LNCAP (cell line): ENCODE data around the gene TLK1.

Source experiments
- TF ChIP-seq, protein P1 (sequence below): fragments of 450-650 bp; IDR thresholded peaks from 2 replicates; pipeline ENCODE4 v1.5.1; 2017; ENCODE audit warnings: mild to moderate bottlenecking

Gene TLK1

DNA sequence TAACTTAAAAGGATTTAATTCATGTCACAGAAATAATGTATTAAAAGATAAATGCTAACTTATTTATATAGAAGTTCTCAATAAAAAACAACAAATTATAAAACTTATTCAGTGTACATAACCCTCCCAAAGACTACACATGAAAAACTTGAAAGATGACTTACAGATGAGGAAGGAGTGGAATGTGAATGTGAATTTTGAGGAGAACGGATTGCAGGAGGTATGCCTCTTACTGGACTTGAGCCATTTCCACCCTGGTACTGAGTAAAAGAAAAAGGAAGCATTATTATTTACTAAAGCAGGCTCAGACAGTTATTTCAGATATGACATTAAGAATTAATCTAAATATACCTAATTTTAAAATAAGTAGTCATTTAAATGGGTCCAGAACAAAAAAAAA lies 104.4 kb downstream of the TLK1 start:
- TF ChIP-seq, protein P1, sequence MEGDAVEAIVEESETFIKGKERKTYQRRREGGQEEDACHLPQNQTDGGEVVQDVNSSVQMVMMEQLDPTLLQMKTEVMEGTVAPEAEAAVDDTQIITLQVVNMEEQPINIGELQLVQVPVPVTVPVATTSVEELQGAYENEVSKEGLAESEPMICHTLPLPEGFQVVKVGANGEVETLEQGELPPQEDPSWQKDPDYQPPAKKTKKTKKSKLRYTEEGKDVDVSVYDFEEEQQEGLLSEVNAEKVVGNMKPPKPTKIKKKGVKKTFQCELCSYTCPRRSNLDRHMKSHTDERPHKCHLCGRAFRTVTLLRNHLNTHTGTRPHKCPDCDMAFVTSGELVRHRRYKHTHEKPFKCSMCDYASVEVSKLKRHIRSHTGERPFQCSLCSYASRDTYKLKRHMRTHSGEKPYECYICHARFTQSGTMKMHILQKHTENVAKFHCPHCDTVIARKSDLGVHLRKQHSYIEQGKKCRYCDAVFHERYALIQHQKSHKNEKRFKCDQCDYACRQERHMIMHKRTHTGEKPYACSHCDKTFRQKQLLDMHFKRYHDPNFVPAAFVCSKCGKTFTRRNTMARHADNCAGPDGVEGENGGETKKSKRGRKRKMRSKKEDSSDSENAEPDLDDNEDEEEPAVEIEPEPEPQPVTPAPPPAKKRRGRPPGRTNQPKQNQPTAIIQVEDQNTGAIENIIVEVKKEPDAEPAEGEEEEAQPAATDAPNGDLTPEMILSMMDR, result no peak

DNA sequence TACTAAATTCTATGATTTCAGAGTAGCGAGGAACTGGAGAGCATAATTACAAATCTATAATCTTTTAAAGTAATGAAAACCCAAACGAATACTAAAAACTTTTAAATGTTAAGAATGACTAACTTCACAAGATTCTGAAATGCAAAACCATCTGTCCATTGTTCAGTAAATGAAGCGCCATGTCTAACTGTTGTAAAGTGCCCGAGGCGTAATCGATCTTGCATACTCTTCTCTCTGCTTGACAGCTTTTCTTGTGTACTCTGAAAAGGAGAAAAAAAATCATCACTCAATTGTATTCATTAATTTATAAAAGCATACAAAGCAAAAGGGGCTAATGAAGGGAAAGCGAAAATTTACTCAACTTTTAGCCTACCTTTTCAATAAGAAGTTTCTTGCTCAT lies 111.0 kb downstream of the TLK1 start:
- TF ChIP-seq, protein P1, result no peak

DNA sequence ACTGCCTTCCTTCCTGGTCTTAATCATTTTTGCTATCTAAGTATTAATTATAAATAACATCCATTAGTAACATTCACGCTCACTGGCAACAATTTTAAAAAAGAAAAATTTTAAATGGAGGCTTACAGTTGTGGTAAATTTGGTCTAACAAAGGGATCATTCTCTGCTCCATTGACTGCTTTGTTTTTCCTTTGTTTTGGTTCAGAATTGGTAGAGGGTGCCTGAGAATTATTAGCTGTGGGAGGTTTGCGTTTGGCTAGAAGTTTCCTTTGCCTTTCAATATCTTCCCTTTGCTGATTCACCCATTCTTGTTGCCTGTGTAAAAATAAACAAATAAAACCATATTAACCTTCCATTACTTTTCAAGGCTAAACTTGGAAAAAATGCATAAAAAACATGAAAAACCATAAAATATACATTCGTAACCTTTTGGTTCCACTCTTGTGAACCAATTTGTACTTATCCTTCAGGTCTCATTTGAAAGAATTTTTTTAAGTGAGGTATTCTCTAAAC lies 114.6 kb downstream of the TLK1 start:
- TF ChIP-seq, protein P1, result no peak

DNA sequence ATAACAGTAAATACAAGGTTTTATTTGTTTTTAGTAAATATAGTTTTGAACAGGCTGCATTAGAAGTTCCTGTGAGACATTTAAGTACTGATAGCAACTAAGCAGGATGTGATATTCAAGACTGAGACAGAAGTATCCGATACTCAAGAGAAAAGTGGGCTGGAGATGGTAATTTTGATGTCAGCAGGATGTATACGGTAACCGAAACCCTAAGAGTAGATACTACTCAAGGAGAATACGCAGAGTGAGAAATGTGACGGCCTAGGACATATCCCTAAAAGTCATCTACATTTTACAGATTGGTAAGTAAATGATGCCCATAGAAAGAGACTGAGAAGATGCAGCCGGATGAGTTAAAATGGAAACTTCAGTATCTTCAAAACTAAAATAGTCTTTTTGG lies 116.3 kb downstream of the TLK1 start:
- TF ChIP-seq, protein P1, result no peak

DNA sequence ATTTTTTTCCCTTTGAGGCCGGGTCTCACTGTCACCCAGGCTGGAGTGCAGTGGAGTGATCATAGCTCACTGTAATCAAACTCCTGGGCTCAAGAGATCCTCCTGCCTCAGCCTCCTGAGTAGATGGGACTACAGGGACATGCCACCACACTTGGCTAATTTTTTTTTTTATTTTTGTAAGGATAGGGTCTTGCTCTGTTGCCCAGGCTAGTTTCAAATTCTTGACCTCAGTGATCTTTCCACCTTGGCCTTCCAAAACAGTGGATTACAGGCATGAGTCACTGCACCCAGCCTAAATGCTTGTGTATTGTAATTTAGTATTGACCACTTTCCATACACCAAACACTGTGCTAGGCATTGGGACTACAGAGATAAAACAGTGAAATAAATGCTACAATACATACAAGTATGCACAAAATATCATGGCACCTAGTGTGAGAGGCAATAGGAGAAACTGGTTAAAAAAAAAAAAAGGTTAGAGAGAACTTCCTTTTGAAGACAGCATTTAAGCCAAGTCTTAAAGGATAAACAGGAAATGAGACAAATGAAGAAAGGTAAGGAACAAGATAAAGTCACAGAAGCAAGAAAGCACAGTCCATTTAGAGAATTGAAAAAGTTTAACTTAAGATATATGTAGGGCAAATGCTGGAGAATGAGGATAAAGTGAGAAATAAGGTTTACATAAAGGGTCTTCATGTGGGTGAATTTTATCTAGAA lies 118.3 kb downstream of the TLK1 start:
- TF ChIP-seq, protein P1, result no peak

DNA sequence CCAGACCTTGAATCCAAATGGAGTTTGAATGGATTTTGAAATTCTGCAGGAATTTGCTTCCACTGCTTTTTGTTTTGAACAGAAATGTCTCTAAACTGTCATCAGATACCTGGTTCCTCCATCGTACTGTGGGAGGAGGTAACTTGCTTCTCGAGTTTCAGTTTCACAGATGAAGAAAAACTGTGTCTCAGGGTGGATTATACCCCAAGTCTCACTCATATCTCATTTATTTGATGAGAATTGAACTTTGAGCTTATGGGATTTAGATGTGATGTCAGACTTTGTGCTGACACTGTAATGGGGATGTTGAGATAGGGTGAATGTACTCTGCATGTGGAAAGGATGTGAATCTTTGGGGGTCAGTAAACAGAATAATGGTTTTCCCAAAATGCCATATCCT lies 124.2 kb downstream of the TLK1 start:
- TF ChIP-seq, protein P1, result no peak

DNA sequence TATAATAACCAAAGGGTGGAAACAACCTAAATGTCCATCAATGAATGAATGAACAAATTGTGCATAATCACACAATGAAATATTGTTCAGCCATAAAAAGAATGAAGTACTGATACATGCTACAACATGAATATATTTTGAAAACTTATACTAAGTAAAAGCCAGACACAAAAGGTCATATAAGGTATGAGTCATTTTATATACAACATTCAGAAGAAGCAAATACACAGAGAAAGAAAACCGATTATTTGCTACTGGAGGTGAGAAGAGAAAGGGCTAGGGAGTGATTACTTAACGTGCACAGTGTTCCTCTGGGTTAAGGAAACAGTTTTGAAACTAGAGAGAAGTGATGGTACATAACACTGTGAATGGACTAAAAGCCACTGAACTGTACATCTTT lies 126.4 kb downstream of the TLK1 start:
- TF ChIP-seq, protein P1, result no peak

DNA sequence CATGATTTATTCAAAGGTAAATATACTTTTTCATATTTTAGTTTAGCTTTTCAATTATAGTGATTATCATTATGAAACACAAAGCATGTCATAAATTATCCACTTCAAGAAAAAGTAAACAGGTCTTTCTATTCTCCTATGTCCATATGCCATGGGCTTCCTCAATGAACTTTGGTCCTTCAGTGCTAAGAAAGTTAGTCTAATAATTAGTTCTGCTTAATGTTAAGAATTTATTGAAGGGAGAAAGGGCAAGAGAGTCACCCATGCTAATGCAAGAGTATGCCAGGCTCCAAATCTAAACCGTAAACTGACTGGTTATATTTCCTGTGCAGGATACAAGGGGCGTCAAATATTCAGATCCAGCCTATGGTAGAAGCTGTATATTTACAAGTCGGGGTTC lies 135.5 kb downstream of the TLK1 start:
- TF ChIP-seq, protein P1, result no peak
